Small intestine (tissue), 7 donors: Measurements from ENCODE around the gene GOLGA2. TPM values are rescaled to one million over a fixed set of nuclear protein-coding genes. Genes with fewer than 3 reads are reported as not detected.

Experiments used
- DNase-seq, 2 donors: peaks; one replicate each; pipeline versions ENCODE4 v3.0.0 to v3.0.0-alpha.2; 2013
- FAIRE-seq: peaks from 2 replicates; lab custom pipeline; 2012; peaks lifted over from hg19 to GRCh38; lab: Jason Lieb, UNC
- H3K27ac ChIP-seq, 3 donors: one replicate each; pipeline ENCODE4 v1.5.1; 2013; ENCODE audit warnings: low read length in 2 of 3, mild to moderate bottlenecking in 2 of 3, control low read depth in 1 of 3, inconsistent platforms in 1 of 3, low read depth in 1 of 3, moderate library complexity in 1 of 3
- H3K27me3 ChIP-seq, 3 donors: one replicate each; pipeline ENCODE4 v1.6.1; 2013; ENCODE audit warnings: low read length in 3 of 3, inconsistent platforms in 1 of 3; ENCODE audit not compliant: control insufficient read depth in 3 of 3, insufficient read depth in 3 of 3
- H3K36me3 ChIP-seq, 3 donors: one replicate each; pipeline ENCODE4 v1.6.1; 2013; ENCODE audit warnings: low read length in 3 of 3, inconsistent platforms in 1 of 3, low read depth in 1 of 3, mild to moderate bottlenecking in 1 of 3, moderate library complexity in 1 of 3; ENCODE audit not compliant: control insufficient read depth in 3 of 3, insufficient read depth in 2 of 3
- H3K4me1 ChIP-seq, 3 donors: one replicate each; pipeline ENCODE4 v1.6.1; 2013; ENCODE audit warnings: low read length in 2 of 3, inconsistent platforms in 1 of 3, low read depth in 1 of 3, mild to moderate bottlenecking in 1 of 3, moderate library complexity in 1 of 3; ENCODE audit not compliant: control insufficient read depth in 3 of 3, insufficient read depth in 2 of 3
- H3K4me3 ChIP-seq, 3 donors: one replicate each; pipeline ENCODE4 v1.5.1; 2013; ENCODE audit warnings: low read length in 3 of 3, control low read depth in 1 of 3, inconsistent platforms in 1 of 3, low read depth in 1 of 3, mild to moderate bottlenecking in 1 of 3, moderate library complexity in 1 of 3
- H3K9me3 ChIP-seq, 2 donors: one replicate each; pipeline ENCODE4 v1.6.1; 2013; ENCODE audit warnings: low read depth in 1 of 2, low read length in 1 of 2; ENCODE audit not compliant: control insufficient read depth in 2 of 2, insufficient read depth in 1 of 2
- WGBS, 3 donors: extraction: QIAGEN DNeasy Blood & Tissue Kit; methylation state at CpG; one replicate each; pipeline ENCODE4 v1.1.7; 2013; 5-methylcytosine and 5-hydroxymethylcytosine counted together
- polyA plus RNA-seq, 4 donors: library from polyadenylated mRNA; stranded (reverse) in 3 of 4; unstranded in 1 of 4; fragments of 200-250 nt in 3 of 4; fragments of 120-200 nt in 1 of 4; gene quantifications; one replicate each; pipeline versions ENCODE4 v1.2.1 to v1.2.3, GENCODE V29; 2013
- donor health status: healthy with polysubstance abuse.
- donor health status: control.
- donor health status: control.
- donor health status: Bipolar disorder and iron deficiency.
- donor health status: healthy.

Gene GOLGA2
- polyA plus RNA-seq, 4 donors, result 34.9 to 69.1 (median 48.7) TPM

DNA sequence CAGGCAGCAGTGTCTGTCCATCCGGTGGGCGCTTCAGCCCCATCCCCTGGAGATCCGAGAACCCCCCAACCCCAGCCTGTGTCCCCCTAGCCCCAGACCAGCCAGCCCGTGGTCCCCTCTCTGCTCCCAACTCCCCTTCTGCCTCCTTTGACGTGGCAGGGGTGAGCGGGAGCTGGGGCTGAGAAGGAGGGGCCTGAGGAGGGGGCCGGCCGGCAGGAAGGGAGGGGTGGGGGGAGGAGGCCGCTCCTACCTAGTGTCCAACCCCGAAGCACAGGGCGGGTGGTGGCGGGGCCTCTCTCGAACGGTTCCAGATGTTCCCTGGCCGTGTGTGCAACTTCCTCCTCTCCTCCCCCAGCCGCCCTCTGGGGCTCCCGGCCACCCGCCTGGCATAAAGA, 31.0 kb downstream of the GOLGA2 start:
- H3K4me1 ChIP-seq, result peaks cover 0 to 17% (median 3%) of the 10 kb centered on the region in 3 donors
- no peaks in the 10 kb centered on the region for H3K27me3 ChIP-seq
- peak overlapping the region in 1 of 3 donors; percentile 39 for H3K4me3 ChIP-seq
- no peaks in the 10 kb centered on the region for H3K9me3 ChIP-seq
- FAIRE-seq, result no peak
- peak in 1 of 2 donors; percentile 55 for DNase-seq
- peak overlapping the region; percentile 17 to 72 (median 50) for H3K27ac ChIP-seq
- peaks cover 0 to 49% (median 0%) of the 10 kb centered on the region in 3 donors for H3K36me3 ChIP-seq
- WGBS, 3 donors, result 10 to 26% (median 21%) methylated on average over 12 to 18 of the region's 18 CpGs

DNA sequence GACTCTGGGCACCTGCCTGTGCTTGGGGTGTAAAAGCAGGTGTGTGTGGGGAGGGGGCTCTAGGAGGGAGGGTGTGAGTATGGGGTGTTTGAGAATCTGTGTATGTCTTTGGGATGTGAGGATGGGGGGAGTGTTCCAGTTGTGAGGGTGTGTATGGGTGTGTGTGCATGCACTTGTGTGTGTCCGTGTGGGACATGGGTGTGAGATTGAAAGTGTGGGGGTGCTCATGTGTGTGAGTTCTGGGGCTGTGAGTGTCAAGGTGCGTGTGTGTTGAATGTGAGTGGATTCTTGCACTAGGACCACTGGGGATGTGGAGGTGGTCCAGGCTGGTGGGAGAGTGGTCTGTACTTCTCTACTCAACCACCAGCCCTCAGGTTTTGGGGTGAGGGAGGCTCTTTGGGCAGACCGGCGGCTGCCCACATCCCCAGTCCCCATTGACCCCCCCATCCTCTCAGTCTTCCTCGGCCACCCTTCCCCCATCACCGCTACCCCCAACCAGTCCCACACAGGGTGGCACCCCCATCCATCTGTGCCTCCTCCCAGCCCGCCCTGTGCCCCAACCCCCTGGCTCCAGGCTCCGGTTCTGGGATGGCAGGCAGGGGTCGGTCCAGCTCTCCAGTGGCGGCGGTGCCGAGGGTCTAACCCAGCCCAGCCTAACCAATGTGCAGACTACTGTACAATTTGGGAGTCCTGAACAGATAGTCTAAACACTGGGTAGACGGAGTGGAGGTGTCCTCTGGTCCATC, 31.5 kb downstream of the GOLGA2 start:
- DNase-seq (no peak), FAIRE-seq (no peak)
- H3K4me3 ChIP-seq, result peak overlapping the region in 1 of 3 donors; percentile 39
- no peaks in the 10 kb centered on the region for H3K9me3 ChIP-seq
- H3K27me3 ChIP-seq, result no peaks in the 10 kb centered on the region
- H3K36me3 ChIP-seq, result peaks cover 0 to 55% (median 0%) of the 10 kb centered on the region in 3 donors
- H3K27ac ChIP-seq, result peak overlapping the region; percentile 17 to 72 (median 50)
- peaks cover 0 to 14% (median 3%) of the 10 kb centered on the region in 3 donors for H3K4me1 ChIP-seq
- 49 to 69% (median 53%) methylated on average over 10 to 13 of the region's 13 CpGs for WGBS, 3 donors

DNA sequence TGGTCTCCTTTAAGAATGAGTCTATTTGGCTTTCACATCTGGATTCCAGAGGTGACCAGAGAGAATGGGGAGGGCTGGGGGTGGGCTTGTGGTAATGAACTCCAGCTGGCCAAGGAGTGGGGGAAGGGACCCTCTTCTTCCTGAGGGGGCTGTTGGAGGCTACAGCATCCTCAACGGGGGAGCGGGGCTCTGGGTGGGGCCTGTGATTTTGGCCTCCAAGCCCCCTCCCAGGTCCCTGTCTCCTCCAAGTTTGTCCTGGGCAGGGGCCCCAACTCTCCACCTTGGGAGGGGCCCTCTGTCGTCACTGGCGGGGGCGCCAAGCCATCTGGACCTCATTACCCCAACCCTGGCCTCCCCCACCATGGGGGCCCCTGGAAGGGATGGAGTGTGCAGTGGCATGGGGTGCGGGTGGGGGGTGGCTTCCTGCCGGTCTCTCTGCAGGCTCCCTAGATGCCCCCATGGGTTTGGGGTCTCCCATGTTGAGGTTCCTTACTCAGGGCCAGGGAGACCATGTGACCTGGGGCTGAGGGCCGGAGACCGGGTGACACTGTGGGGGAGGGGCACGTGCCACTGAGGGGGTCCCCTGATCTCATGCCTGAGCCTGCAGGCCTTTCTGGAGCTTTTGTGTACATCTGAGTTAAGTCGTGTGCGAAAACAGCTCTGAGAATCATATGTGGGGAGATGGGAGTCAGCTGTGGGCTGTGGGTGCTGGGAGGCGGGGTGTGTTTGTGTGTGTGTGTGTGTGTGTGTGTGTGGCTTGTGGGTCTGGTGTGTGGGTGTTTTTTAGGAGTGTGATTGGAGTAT, 32.4 kb downstream of the GOLGA2 start:
- FAIRE-seq (no peak), DNase-seq (no peak)
- Histone ChIP-seq H3K27ac (peak overlapping the region in 2 of 3 donors; percentile 47 to 72), H3K4me1 (peaks cover 0 to 14% (median 3%) of the 10 kb centered on the region in 3 donors), H3K27me3 (no peaks in the 10 kb centered on the region), H3K4me3 (peak overlapping the region in 1 of 3 donors; percentile 39), H3K36me3 (peaks cover 0 to 57% (median 0%) of the 10 kb centered on the region in 3 donors), H3K9me3 (no peaks in the 10 kb centered on the region)
- 52 to 75% (median 62%) methylated on average over 12 to 13 of the region's 13 CpGs for WGBS, 3 donors

DNA sequence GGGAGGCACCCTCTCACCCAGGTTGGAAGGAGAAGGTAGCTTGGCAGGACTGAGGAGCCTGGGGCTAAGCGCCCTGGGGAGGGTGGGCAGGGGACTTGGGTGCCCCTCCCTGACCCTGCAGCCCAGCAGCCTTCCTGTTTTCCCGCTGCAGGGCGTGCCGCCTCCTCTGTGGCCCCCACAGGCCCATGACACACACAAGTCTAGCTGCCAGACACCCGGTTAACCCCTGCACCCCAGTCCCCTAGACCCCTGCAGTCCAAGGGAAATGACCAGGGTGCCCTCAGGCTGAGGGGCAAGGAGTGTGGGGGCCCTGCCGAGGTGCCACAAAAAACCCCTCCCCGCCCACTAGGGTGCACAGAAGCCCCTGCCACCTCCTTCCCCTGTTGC, 33.0 kb downstream of the GOLGA2 start:
- Histone ChIP-seq H3K36me3 (peaks cover 0 to 53% (median 0%) of the 10 kb centered on the region in 3 donors), H3K9me3 (no peaks in the 10 kb centered on the region), H3K27me3 (no peaks in the 10 kb centered on the region), H3K27ac (peak overlapping the region in 2 of 3 donors; percentile 47 to 72), H3K4me3 (no peak overlapping the region), H3K4me1 (peaks cover 0 to 14% (median 3%) of the 10 kb centered on the region in 3 donors)
- FAIRE-seq (no peak), DNase-seq (no peak)
- 52 to 66% (median 57%) methylated on average over 7 of the region's 7 CpGs for WGBS, 3 donors

DNA sequence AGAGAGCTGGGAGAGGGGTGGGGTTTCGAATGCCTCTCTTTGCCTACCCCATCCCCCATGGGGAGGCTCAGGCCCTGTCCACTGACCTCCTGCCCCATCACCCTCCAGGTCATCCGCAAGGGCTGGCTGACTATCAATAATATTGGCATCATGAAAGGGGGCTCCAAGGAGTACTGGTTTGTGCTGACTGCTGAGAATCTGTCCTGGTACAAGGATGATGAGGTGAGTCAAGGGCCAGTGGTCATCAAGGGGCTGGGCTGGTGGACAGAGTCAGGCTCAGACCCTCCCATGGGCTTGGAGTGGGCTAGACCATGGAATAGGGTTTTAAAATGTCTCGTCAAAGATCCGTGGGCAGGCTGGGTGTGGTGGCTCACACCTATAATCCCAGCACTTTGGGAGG, 33.7 kb downstream of the GOLGA2 start:
- Histone ChIP-seq H3K9me3 (no peaks in the 10 kb centered on the region), H3K27ac (no peak overlapping the region), H3K36me3 (peaks cover 0 to 51% (median 0%) of the 10 kb centered on the region in 3 donors), H3K4me1 (peaks cover 0 to 14% (median 3%) of the 10 kb centered on the region in 3 donors), H3K4me3 (no peak overlapping the region), H3K27me3 (no peaks in the 10 kb centered on the region)
- no peak for FAIRE-seq
- no peak for DNase-seq
- 86 to 90% (median 90%) methylated on average over 4 of the region's 4 CpGs for WGBS, 3 donors

DNA sequence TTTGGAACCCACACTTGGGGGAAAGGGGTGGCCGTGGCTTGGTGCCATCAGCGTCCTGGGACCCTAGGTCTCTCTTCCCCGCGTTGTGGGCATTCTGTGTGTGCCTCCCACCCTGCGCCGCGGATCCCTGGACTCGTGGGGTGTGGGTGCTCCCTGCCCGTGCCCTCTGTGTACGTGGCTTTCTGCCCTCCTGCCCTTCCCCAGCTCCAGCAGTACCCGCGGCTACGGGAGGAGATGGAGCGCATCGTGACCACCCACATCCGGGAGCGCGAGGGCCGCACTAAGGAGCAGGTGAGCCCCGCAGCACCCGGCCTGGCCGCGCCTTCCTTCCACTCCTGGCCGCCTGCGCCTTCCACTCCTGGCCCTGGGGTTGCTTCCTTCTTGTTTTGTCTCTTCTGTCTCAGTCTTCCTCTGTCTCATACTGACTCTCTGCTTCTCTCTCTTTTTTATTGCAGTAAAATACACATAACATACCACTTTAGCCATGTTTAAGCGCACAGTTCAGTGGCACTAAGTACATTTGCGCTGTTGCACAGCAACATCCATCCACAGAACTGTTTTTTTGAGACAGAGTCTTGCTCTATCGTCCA, 41.9 kb downstream of the GOLGA2 start:
- WGBS, 3 donors, result 72 to 83% (median 82%) methylated on average over 24 to 28 of the region's 28 CpGs
- Histone ChIP-seq H3K27me3 (no peaks in the 10 kb centered on the region), H3K9me3 (no peaks in the 10 kb centered on the region), H3K4me1 (no peaks in the 10 kb centered on the region), H3K27ac (no peak overlapping the region), H3K4me3 (no peak overlapping the region), H3K36me3 (peaks cover 0 to 12% (median 0%) of the 10 kb centered on the region in 3 donors)
- FAIRE-seq (no peak), DNase-seq (no peak)

DNA sequence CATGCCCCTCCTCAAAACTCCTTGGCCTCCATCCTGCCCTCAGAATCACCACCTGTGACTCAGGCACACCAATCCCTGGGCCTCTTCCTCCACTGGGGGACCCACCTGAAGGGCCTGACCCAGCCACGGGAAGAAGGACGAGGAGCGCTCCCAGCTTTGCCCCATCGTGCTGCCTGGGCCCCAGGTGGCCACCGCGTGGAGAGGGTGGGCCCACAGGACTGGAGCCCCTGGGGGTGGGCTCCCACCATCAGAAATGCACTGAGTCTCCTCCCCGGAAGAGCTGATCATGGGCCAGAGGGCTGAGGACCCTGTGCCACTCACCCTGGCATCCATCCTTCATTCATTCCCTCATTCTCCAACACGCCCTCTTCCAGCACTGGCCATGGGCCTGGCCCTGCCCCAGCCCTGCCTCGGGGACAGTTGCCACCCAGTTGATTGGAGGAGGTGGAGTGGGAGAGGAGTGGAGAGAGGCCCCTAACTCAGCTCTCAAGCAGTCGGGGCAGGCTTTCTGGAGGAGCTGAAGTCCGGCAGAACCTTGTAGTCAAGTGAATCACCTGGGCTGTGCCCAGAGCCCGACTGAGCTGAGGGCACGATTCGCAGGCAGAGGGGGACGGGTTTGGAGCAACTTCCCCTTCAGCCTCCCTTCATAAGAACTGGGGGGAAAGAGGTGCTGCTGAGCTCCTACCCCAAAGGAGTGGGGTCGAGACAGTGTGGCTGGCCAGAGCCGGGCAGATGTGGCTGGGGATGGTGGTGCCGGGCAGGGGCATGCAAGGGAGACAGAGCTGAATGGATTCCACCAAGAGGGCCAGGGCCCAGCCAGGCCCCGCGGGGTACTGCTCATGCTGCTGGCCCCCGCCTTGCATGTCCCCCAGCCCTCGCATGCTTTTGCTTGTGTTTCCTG, 43.0 kb downstream of the GOLGA2 start:
- FAIRE-seq (no peak), DNase-seq (no peak)
- peaks cover 0 to 12% (median 0%) of the 10 kb centered on the region in 3 donors for H3K36me3 ChIP-seq
- no peak overlapping the region for H3K4me3 ChIP-seq
- no peaks in the 10 kb centered on the region for H3K9me3 ChIP-seq
- H3K4me1 ChIP-seq, result no peaks in the 10 kb centered on the region
- WGBS, 3 donors, result 80 to 83% (median 82%) methylated on average over 21 to 22 of the region's 22 CpGs
- no peaks in the 10 kb centered on the region for H3K27me3 ChIP-seq
- H3K27ac ChIP-seq, result no peak overlapping the region
